COLO829 (cell line): Measurements from ENCODE around the gene OPRL1.

Experiments
- DNase-seq: peaks from one replicate; pipeline ENCODE4 v3.0.0; 2012; ENCODE audit warnings: low spot score

The OPRL1 gene

GRCh38 chr20:64042054-64042781 is 37.7 kb upstream of the OPRL1 start:
- DNase-seq, result no peak

DNA sequence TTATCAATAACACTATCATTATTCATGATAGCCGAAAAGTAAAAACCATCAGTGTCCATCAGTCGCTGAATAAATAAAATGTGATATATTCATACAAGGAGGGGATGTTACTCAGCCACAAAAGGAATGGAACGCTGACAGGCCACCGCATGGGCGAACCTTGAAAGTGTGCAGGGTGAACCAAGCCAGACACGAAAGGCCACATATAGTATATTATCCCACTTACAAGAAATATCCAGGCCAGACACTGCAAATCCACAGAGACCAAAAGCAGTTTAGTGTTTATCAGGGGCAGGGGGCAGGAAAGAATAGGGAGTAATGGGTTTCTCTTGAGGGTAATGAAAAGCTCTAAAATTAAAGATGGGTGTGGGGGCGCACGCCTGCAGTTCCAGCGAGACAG is 36.1 kb upstream of the OPRL1 start:
- DNase-seq, result no peak

- DNase-seq, result peak; percentile 57
Observed at GRCh38 chr20:64044484-64045247, 35.2 kb upstream of the OPRL1 start.

- no peak for DNase-seq
Observed at GRCh38 chr20:64045346-64046011, 34.4 kb upstream of the OPRL1 start.

DNA sequence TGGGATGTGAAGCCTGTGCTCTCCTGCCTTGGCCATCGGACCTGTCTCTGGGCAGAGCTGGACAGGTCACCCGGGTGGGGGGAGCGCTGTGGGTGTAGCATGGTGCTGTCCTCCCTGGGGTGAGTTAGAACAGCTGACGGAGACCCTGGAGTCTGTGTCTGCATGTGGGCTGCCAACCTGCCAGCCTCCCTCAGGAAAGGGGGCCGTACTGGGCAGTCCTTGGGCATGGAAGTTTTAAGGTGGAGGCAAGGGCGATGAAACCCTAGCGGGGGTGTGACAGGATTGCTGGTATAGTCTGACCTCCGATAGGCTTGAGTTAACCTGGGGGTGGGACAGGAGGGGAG is 32.9 kb upstream of the OPRL1 start:
- DNase-seq, result no peak

GRCh38 chr20:64047968-64048401 is 31.9 kb upstream of the OPRL1 start:
- DNase-seq, result no peak

DNA sequence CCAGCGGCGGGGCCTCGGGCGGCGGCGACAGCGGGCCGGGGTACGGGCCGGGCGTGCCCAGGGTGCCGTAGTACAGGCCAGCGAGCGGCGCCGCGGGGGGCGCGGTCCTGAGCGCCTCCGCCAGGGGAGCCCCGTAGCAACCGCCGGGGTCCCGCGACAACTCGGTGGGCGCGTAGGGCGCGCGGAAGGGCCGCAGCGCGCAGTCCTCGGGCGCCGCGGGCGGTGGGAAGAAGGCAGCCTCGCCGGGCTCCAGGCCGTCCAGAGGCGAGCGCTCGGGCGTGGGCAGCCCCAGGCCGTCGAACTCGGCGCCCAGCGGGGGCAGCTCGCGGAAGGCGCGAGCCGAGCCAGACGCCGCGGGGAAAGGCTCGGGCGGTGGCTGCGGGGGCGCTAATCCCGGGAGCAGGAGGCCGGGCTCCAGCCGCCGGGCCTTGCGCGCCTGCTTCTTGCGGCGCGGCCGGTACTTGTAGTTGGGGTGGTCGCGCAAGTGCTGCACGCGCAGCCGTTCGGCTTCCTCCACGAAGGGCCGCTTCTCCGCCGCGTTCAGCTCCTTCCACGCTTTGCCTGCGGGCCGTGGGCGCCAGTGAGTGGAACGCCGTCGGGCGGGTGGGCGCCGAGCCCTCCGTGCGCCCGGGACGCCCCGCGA is 31.4 kb upstream of the OPRL1 start:
- DNase-seq, result no peak

DNA sequence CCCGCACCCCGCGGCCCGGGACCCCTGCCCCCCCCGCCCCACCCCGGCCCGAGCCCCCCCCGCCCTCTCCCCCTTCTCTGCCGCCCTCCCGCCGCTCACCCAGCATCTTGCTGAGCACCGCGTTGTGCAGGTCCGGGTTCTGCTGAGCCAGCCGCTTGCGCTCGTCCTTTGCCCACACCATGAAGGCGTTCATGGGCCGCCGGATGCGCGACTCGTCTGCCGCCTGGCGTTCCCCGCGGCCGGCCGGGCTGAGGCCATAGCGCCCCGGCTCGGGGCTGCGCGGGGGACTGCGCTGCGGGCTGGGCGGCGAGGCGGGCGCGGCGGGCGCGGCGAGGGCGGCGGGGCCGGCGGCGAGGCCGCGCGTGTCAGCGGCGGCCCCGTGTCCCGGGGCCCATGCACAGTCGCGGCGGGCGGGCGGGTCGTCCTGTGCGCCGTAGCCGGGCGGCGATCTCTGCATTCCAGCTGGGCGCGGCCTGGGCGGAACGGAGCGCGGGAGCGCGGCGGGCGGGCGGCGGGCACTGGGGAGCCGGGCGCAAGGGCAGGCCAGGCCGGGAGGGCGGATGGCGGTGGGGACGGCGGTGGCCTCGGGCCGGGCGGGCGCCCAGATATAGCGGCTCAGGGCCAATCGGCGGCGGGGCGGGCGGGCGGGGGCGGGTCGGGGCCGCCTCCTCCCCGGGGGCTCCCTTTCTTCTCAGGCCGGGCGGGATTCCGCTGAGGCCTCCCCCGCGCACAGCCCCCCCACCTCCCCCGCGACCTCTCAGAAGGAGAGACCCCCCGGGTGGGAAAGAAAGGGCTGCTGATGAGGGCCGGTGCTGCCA is 30.6 kb upstream of the OPRL1 start, which contains the start of gene SOX18:
Gene SOX18 (minus strand): TSS at position 580 of the 818 bp plus-strand sequence. CDS start 123 bp downstream, at position 457.
- no peak for DNase-seq

GRCh38 chr20:64049878-64050260 is 30.0 kb upstream of the OPRL1 start:
- no peak for DNase-seq

GRCh38 chr20:64050261-64051032 is 29.4 kb upstream of the OPRL1 start:
- DNase-seq, result no peak

DNA sequence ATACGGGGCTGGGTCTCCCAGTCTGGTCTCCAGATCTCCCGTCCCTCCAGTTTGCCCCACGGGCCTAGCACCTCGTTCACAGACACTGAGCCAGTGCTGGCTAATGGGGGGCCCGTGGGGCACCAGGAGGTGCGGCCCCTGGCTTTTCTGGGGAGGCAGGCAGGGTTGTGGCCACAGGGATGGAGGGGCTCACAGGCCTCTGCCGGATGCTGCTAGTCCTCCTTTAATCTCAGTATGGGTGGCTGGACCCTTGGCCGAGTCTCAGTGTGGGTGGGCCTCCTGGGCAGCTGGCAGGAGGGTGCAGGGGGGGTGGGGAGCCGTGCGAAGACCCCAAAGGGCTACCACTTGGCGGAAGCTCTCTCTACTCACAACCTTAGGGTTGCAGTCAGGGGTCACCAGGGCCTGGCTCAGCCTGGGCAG is 28.8 kb upstream of the OPRL1 start:
- no peak for DNase-seq

DNA sequence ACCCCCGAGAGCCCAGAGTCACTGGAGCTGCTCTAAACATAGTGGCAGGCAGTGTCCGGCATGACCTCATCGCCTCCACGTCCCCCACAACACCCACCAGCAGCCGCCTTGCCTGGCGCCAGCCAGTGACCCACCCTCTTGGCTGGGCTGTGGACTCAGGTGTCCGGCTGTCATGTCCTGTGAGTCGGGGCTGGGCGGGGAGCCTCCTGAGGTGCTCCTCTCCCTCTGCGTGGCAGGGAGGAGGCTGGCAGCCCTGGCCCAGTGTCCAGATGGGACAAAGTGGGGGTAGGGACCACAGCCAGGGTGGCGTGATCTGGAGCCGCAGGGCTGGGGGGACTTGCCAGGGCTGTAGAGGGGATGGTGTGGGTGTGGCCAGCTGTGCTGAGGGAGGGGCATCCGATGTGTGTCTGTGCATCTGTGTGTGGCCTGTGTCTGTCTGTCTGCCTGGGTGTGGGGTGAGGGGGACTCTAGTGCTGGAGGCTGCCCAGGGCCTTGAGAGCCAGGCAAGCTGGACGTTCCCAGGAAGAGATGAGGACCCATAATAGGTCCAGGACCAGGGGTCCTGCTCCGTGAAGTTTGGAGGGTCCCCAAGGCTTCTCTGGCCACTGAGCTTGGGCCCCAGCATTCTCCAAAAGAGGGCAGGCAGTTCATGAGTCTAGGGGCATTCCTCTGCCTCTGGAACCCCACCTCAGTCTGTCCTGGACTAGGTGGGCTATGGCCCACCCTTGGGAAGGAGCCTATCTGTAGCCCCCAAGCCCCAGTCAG is 28.1 kb upstream of the OPRL1 start:
- no peak for DNase-seq

- no peak for DNase-seq
Observed at GRCh38 chr20:64052326-64052722, 27.6 kb upstream of the OPRL1 start.

- no peak for DNase-seq
Observed at GRCh38 chr20:64052987-64053840, 26.7 kb upstream of the OPRL1 start.

DNA sequence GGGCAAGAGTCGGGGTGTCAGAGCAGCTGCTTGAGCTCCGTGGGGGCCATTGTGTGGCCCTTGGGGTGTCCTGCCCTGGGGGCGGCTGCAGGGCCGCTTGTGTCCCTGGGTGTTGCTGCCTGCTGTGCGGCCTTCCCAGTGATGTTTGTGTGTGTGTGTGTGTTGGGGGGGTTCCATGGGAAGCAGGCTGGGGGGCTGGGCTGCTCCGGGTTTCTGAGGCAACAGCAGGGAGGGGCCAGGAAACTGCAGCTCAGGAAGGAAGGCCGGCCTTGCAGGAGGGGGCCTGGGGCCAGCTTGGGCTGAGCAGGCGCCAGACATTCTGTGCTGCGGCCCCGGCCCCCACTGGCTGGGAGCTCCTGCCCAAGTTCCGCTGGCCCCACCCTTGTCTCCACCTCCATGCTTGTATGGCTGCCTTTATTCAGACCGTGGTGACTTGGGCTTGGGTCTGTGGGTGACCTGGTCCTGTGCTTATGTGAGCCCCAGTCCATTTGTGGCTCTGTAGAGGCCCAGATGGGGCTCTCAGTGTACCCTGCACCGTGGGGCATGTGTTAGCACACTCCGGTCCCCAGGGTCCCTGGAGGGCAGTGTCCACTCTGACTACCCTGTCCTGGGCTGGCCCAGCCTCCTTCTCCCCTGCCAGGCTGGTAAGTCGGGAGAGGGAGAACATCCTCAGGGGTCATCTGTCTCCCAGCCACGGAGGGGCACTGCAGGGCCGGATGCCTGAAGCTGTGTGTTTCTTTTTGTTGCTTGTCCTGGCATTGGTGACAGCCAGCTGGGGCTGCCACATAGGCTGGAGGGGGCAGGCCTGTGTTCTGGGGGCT is 25.8 kb upstream of the OPRL1 start:
- no peak for DNase-seq

DNA sequence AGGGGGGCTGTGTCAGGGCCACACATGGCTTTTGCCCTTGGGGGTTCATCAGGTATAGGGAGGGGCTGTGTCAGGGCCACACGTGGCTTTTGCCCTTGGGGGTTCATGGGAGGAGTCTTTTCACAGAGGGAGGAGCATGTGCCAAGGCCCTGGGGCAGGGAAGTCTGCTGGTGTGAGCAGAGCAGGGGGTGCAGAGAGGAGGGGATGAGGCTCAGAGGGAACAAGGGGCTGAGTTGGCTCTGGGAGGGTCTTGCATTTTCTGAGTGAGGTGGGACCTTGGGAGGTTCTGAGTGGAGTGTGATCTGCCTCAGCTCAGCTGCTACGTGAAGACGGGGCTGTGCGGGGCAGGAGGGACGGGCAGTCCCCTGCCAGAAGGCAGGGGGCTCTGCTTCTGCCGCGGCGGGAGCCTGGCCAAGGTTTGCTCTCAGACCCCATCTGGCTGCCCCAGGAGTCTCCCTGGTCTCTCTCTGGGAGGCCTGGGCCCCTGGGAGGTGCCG is 24.4 kb upstream of the OPRL1 start:
- DNase-seq, result no peak

- no peak for DNase-seq
Observed at GRCh38 chr20:64055893-64056638, 23.8 kb upstream of the OPRL1 start.

DNA sequence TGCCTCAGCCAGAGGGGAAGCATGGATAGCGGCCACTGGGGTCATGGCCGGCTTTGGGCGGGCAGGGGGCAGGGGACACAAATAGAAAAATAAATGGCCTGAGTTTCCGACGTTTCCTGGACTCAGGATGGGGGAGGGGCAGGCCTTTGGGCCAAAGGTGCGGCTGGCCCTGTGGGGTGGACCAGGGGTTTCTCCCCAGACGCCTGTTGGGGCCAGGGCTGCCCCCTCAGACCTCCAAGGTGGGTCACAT is 23.3 kb upstream of the OPRL1 start:
- DNase-seq, result no peak
